Measurements from ENCODE around the gene GALNT8. TPM values are rescaled to one million over a fixed set of nuclear protein-coding genes. Genes with fewer than 3 reads are reported as not detected.

GALNT8 gene, protein sequence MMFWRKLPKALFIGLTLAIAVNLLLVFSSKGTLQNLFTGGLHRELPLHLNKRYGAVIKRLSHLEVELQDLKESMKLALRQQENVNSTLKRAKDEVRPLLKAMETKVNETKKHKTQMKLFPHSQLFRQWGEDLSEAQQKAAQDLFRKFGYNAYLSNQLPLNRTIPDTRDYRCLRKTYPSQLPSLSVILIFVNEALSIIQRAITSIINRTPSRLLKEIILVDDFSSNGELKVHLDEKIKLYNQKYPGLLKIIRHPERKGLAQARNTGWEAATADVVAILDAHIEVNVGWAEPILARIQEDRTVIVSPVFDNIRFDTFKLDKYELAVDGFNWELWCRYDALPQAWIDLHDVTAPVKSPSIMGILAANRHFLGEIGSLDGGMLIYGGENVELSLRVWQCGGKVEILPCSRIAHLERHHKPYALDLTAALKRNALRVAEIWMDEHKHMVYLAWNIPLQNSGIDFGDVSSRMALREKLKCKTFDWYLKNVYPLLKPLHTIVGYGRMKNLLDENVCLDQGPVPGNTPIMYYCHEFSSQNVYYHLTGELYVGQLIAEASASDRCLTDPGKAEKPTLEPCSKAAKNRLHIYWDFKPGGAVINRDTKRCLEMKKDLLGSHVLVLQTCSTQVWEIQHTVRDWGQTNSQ
- 1 to 10 TPM; 1.5 to 1.7 TPM for total RNA-seq

DNA sequence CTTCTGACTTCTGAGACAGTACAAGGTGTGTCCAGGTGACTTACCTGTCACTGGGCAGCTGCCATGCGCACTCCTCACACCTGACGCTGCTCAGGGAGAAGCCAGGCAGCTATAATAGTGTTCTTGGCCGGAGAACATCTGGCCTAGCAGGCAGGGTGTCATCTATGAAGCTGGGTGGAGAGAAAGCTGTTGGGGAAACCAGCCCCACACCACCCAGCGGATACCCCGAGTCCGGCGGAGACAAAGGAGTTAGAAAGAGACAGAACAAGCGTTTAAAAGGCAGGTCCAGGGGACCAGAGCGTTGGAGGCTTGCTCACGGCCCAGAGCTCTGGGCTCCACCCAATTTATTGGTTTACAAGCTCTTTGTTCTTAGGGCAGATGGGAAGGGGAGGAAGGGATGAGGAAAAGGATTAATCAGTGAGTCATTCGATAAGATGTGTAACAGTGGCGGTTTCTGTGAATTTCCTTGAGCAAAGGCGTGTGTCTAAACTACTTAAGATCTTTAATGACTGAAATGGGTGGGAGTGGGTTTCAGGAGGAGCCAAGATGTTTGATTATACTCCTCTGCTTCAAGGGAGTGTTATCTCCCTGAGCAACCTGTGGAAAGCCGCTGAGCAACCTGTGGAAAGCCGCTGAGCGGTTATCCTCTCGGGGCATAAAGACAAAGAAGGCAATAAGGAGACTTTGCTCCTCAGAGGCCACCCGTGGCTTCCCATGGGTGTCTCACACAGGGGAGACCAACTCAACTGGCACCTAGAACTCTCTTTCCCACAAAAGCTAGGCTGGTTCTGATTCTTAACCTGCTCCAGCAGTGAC is at the start of gene GALNT8:
TSS of gene GALNT8 (plus strand) at position 580 of the 816 bp plus-strand sequence. CDS start 278 bp downstream, outside the sequence.
- ATAC-seq (replicated peaks in 1 of 2), result no peak
- no peaks in the 10 kb centered on the region for H3K9me3 Mint-ChIP-seq
- DNase-seq, result no peak
- H3K4me3 Mint-ChIP-seq, result no peak within 1 kb of the TSS
- H3K27me3 Mint-ChIP-seq (ENCODE audit: low read depth), result peaks cover 39% of the 10 kb centered on the region
- no peak within 1 kb of the TSS for H3K27ac Mint-ChIP-seq
- no peaks in the 10 kb centered on the region for H3K4me1 Mint-ChIP-seq (ENCODE audit: low read depth)
- H3K36me3 Mint-ChIP-seq (ENCODE audit: insufficient read depth in 2 of 2), result no peaks in the 10 kb centered on the region

DNA sequence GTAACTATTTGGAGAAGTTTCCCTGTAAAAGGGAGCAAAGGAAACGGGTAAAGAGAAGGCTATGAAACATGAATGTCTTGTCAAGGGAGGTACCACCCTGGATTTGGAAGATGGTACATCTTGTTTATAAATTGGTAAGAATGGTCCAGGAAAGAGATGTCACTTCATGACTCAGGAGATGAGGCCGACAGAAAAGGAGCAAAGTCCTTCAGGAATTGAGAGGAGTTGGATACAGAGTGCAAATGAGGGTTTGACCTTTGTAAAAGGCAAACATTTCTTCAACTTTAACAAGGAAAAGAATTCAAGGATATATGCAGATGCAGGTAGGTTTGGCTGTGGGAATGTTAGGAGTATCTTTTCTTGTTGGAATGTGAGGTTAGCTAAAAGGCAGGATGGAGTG is 40.5 kb upstream of the GALNT8 start:
- DNase-seq, result no peak
- ATAC-seq (replicated peaks in 1 of 2), result no peak
- Mint-ChIP-seq H3K9me3 (peaks cover 0 to 2% of the 10 kb centered on the region in 2 donors), H3K36me3 (ENCODE audit: insufficient read depth in 2 of 2) (peaks cover 2% of the 10 kb centered on the region in 2 donors), H3K27ac (no peak overlapping the region), H3K4me1 (ENCODE audit: low read depth) (no peaks in the 10 kb centered on the region), H3K27me3 (ENCODE audit: low read depth) (no peaks in the 10 kb centered on the region), H3K4me3 (no peak overlapping the region)

DNA sequence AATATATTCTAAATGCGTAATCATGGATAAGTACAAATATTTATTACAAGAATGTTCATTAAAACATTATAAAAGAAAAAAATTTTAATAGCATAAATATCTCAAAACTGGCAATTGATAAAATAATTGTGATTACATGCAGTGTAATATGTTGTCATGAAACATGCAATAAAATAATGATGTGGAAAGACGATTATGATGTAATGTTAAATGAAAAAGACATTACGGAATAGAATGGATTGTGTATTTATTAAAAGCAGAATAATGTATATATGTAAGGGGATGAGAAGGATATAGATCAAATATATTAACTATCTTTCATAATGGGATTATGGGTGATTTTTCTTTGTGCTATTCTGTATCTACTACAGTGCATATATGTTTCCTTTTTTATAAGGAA is 38.5 kb upstream of the GALNT8 start:
- Mint-ChIP-seq H3K36me3 (ENCODE audit: insufficient read depth in 2 of 2) (peaks cover 2 to 15% of the 10 kb centered on the region in 2 donors), H3K27me3 (ENCODE audit: low read depth) (no peaks in the 10 kb centered on the region), H3K4me1 (ENCODE audit: low read depth) (no peaks in the 10 kb centered on the region), H3K9me3 (no peaks in the 10 kb centered on the region), H3K27ac (no peak overlapping the region), H3K4me3 (no peak overlapping the region)
- ATAC-seq (replicated peaks in 1 of 2) (no peak), DNase-seq (no peak)

DNA sequence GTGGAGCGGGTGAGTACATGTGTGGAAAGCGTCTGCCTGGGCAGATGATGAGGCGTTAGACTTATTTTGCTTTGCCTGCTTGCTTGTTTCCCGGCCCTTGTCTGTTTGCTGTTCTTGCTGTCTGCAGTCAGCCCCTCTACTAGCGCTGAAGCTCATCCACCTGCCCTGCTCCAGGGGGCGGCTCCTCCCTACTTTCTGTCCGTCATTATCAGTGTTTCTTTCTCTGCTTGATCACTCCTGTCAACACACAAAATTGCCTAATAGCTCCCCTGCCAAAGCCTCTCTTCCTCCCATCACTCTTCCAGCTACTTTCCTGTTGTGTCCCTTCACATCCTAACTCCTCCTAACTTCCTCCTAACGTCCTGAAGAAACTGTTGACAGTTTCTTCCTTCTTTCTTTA is 34.9 kb upstream of the GALNT8 start:
- Mint-ChIP-seq H3K27ac (no peak overlapping the region), H3K36me3 (ENCODE audit: insufficient read depth in 2 of 2) (peaks cover 2 to 18% of the 10 kb centered on the region in 2 donors), H3K4me1 (ENCODE audit: low read depth) (no peaks in the 10 kb centered on the region), H3K9me3 (no peaks in the 10 kb centered on the region), H3K27me3 (ENCODE audit: low read depth) (no peaks in the 10 kb centered on the region), H3K4me3 (no peak overlapping the region)
- ATAC-seq (replicated peaks in 1 of 2), result no peak
- DNase-seq, result no peak

DNA sequence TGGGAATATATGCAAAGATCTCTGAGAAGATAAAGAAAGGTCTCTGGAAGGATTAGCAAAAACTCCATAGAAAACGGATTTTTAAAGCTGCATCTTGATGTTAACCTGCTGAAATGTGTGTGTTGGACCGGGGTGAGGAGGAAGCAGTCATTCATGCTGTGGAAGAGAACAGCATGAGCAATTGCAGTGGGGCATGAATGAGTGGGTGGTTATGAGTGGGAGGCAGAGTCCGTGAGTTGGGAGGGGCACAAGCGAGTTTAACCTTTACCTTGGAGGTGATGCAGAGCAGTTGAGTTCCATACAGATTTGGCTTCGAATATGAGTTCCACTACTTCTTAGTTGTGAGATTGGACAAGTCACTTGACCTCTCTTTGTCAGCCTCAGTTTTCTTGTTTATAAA is 29.4 kb upstream of the GALNT8 start:
- DNase-seq (no peak), ATAC-seq (replicated peaks in 1 of 2) (no peak)
- H3K27ac Mint-ChIP-seq, result no peak overlapping the region
- H3K36me3 Mint-ChIP-seq (ENCODE audit: insufficient read depth in 2 of 2), result peaks cover 4 to 13% of the 10 kb centered on the region in 2 donors
- no peaks in the 10 kb centered on the region for H3K4me1 Mint-ChIP-seq (ENCODE audit: low read depth)
- peaks cover 0 to 3% of the 10 kb centered on the region in 2 donors for H3K9me3 Mint-ChIP-seq
- H3K27me3 Mint-ChIP-seq (ENCODE audit: low read depth), result no peaks in the 10 kb centered on the region
- no peak overlapping the region for H3K4me3 Mint-ChIP-seq

DNA sequence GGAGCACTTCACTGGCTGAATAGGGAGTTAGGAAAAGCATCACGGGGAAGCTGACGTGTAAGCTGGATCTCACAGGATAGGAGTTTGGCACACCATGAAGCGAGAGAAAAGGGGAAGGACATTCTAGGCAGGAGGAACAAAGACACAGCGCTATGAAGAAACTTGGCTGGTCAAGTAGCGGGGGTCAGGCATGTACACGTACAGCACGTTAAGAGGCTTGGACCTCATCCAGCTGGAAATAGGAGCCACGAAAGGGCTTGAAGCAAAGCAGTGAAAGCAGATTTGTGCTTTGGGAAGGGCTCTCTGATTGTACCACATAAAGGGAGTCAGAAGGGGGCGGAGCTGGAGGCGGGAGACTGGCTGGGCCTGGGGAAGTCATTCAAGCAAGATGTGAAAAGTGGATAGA is 19.6 kb upstream of the GALNT8 start:
- Mint-ChIP-seq H3K9me3 (no peaks in the 10 kb centered on the region), H3K27ac (no peak overlapping the region), H3K36me3 (ENCODE audit: insufficient read depth in 2 of 2) (peaks cover 0 to 6% of the 10 kb centered on the region in 2 donors), H3K4me3 (no peak overlapping the region), H3K27me3 (ENCODE audit: low read depth) (no peaks in the 10 kb centered on the region), H3K4me1 (ENCODE audit: low read depth) (no peaks in the 10 kb centered on the region)
- ATAC-seq (replicated peaks in 1 of 2), result no peak
- DNase-seq, result no peak

DNA sequence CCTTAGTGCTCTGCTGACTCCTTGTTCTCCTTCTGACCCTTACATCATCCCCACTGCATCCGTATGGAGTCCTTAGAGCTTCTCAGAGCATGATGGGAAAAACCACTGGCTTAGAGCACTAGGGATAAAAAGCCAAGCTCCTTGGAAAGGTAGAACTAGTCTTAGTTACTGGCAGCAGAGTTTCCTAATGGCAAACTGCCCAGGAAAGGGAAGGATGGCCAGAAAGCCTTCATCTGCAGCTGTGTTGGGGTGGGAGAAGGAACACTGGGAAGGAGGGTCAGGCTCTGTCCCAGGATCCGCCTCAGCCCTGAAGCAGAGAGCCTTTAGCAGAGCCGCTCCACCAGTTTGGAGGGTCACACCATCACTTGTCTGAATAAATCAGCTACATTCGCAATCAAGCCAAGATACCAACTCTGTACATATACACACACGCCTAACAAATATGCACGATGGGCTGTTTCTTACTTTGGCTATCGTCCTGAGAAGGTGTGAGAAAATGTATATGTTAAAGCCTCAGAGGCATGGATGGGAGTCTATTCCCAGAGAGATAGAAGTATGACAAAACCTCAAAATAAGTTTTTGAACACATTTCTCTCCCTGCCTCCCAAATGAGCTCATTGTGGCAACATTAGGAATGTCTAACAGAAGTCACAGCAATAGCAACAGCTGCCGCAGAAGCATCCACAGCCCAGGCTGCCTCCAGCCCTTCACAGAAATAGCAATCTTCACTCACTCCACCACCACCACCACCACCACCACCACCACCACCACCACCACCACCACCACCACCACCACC is 18.6 kb upstream of the GALNT8 start:
- Mint-ChIP-seq H3K36me3 (ENCODE audit: insufficient read depth in 2 of 2) (peaks cover under 1 to 6% of the 10 kb centered on the region in 2 donors), H3K4me3 (no peak overlapping the region), H3K9me3 (no peaks in the 10 kb centered on the region), H3K4me1 (ENCODE audit: low read depth) (no peaks in the 10 kb centered on the region), H3K27ac (no peak overlapping the region), H3K27me3 (ENCODE audit: low read depth) (no peaks in the 10 kb centered on the region)
- ATAC-seq (replicated peaks in 1 of 2), result no peak
- no peak for DNase-seq

DNA sequence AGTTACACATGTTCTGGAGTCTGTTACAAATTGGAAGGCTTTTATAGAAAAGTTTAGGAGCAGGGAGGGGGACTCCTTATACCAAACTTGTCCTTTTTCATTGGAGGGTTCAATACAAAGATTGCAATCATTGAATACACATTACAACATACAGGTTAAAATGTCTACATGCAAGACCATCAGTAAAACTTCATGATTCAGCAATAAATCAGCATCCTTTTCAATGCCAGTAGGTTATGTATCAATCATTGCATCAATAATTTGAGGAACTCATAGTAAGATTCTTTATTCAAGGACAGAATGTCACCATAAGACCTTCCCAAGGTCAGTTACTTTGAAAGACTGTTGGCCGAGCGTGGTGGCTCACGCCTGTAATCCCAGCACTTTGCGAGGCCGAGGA is 16.5 kb upstream of the GALNT8 start:
- Mint-ChIP-seq H3K9me3 (no peaks in the 10 kb centered on the region), H3K4me1 (ENCODE audit: low read depth) (no peaks in the 10 kb centered on the region), H3K36me3 (ENCODE audit: insufficient read depth in 2 of 2) (peaks cover 2 to 6% of the 10 kb centered on the region in 2 donors), H3K4me3 (no peak overlapping the region), H3K27me3 (ENCODE audit: low read depth) (no peaks in the 10 kb centered on the region), H3K27ac (no peak overlapping the region)
- ATAC-seq (replicated peaks in 1 of 2), result no peak
- no peak for DNase-seq

DNA sequence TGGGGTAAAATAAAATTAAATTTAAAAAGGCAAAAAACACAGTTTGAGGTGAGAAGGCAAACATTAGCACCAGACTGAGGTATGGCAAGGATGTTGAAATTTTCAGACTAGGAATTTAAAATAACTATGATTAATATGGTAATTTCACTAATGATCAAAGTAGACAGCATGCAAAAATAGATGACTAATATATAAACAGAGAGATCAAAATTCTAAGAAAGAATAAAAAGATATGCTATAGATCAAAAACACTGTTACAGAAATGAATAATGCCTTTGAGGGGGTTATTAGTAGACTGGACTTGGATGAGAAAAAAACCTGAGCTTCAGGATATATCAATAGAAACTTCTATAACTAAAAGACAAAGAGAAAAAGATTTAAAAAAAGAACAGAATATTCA is 14.4 kb upstream of the GALNT8 start:
- no peaks in the 10 kb centered on the region for H3K4me1 Mint-ChIP-seq (ENCODE audit: low read depth)
- no peak for ATAC-seq (replicated peaks in 1 of 2)
- H3K9me3 Mint-ChIP-seq, result no peaks in the 10 kb centered on the region
- no peak overlapping the region for H3K4me3 Mint-ChIP-seq
- H3K36me3 Mint-ChIP-seq (ENCODE audit: insufficient read depth in 2 of 2), result peaks cover under 1 to 2% of the 10 kb centered on the region in 2 donors
- DNase-seq, result no peak
- no peak overlapping the region for H3K27ac Mint-ChIP-seq
- H3K27me3 Mint-ChIP-seq (ENCODE audit: low read depth), result no peaks in the 10 kb centered on the region

DNA sequence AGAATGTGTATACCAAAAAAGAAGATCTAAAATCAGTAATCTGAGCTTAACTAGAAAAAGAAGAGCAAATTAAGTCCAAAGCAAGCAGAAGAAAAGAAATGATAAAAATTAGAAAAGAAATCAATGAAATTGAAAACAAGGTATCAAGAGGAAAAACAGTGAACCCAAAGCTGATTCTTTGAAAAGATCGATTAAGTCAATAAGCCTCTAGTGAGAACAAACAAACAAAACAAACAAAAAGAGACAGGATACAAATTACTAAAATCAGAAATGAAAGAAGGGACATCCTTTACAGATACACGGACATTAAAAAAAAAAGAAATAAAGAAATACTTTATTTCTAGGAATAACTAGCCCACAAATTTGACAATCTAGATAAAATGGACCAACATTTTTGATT is 12.9 kb upstream of the GALNT8 start:
- no peaks in the 10 kb centered on the region for H3K9me3 Mint-ChIP-seq
- peaks cover 0 to 2% of the 10 kb centered on the region in 2 donors for H3K36me3 Mint-ChIP-seq (ENCODE audit: insufficient read depth in 2 of 2)
- DNase-seq (no peak), ATAC-seq (replicated peaks in 1 of 2) (no peak)
- no peak overlapping the region for H3K4me3 Mint-ChIP-seq
- no peak overlapping the region for H3K27ac Mint-ChIP-seq
- H3K4me1 Mint-ChIP-seq (ENCODE audit: low read depth), result no peaks in the 10 kb centered on the region
- no peaks in the 10 kb centered on the region for H3K27me3 Mint-ChIP-seq (ENCODE audit: low read depth)

DNA sequence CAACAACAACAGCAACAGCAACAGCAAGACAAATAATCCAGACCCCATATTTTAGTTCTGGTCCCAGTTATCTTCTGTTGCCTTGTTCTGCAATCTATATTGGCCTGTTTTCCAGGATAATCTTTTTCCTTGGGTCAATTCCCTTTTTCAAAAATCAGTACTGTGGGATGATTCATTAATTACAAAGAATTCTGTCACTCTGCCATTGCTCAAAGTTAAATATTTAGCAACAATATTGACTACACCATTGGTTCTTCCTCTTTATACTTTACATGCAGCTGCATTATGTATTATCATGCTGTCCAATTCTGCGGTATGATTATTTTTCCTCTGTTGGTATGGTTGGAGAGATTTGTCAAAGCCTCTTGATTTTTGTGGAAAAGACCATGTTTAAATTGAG is 10.1 kb upstream of the GALNT8 start:
- no peak for ATAC-seq (replicated peaks in 1 of 2)
- H3K4me3 Mint-ChIP-seq, result no peak overlapping the region
- H3K36me3 Mint-ChIP-seq (ENCODE audit: insufficient read depth in 2 of 2), result peaks cover 0 to 2% of the 10 kb centered on the region in 2 donors
- no peaks in the 10 kb centered on the region for H3K4me1 Mint-ChIP-seq (ENCODE audit: low read depth)
- no peaks in the 10 kb centered on the region for H3K27me3 Mint-ChIP-seq (ENCODE audit: low read depth)
- no peaks in the 10 kb centered on the region for H3K9me3 Mint-ChIP-seq
- H3K27ac Mint-ChIP-seq, result no peak overlapping the region
- no peak for DNase-seq

DNA sequence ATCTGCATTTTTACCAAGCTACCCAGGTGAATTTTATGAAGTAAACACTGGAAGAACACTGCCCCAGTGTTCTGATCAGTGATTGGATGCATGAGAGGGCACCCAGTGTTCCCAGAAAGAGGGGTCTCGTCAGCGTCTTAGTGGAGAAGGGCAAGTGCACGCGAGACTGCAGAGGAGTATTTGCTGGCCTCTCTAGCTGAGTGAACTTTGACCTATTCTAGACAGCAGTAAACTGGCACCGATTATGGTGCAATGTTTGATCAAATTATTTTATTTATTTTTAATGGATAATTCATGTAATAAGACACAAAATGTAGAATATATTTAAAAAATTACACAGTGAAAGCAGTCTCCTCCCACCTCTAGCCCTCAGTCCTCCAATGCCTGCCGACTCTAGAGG is 5.3 kb upstream of the GALNT8 start:
- Mint-ChIP-seq H3K9me3 (no peaks in the 10 kb centered on the region), H3K4me3 (no peak overlapping the region), H3K27ac (no peak overlapping the region), H3K36me3 (ENCODE audit: insufficient read depth in 2 of 2) (no peaks in the 10 kb centered on the region), H3K27me3 (ENCODE audit: low read depth) (peaks cover 11% of the 10 kb centered on the region), H3K4me1 (ENCODE audit: low read depth) (no peaks in the 10 kb centered on the region)
- DNase-seq (no peak), ATAC-seq (replicated peaks in 1 of 2) (no peak)

All from activated T-cell treated with anti-CD3 and anti-CD28 coated beads, Interleukin-2, amount 50 U/mL, for 72 hours (primary cell).